Colonic mucosa (tissue), 4 donors: ENCODE measurements around the gene CD55. TPM values are rescaled to one million over a fixed set of nuclear protein-coding genes. Genes with fewer than 3 reads are reported as not detected.

Experiments used
- DNase-seq: peaks from one replicate; pipeline ENCODE4 v3.0.0-alpha.2; 2020
- H3K27ac ChIP-seq: fragments of 200-600 bp; one replicate; pipeline ENCODE4 v1.8.0; 2021
- H3K27me3 ChIP-seq: fragments of 200-600 bp; one replicate; pipeline ENCODE4 v1.8.0; 2021
- H3K36me3 ChIP-seq: fragments of 200-600 bp; one replicate; pipeline ENCODE4 v1.8.0; 2021
- H3K4me1 ChIP-seq: fragments of 200-600 bp; one replicate; pipeline ENCODE4 v1.8.0; 2021; ENCODE audit warnings: mild to moderate bottlenecking
- H3K4me3 ChIP-seq: fragments of 200-600 bp; one replicate; pipeline ENCODE4 v1.8.0; 2021
- H3K9ac ChIP-seq, 2 donors: one replicate each; pipeline ENCODE4 v1.7.0; 2013; ENCODE audit warnings: control low read depth in 2 of 2, low read depth in 2 of 2, low read length in 2 of 2
- H3K9me3 ChIP-seq: fragments of 200-600 bp; one replicate; pipeline ENCODE4 v1.8.0; 2021
- CTCF ChIP-seq: fragments of 200-600 bp; IDR thresholded peaks from one replicate; pipeline ENCODE4 v1.8.0; 2022; ENCODE audit warnings: antibody characterized with exemption, mild to moderate bottlenecking
- intact Hi-C: fragments of 100-400 bp; cut with DNase I; formaldehyde crosslinking; loops from one replicate; pipeline ENCODE4 v1.14.1; 2022
- total RNA-seq, 2 donors: library from RNA; stranded (reverse); fragmentation: NEBNext Ultra II Directional in 1 of 2; extraction: Animal tissue kit (Norgen Biotek cat#: 25700) in 1 of 2; gene quantifications; one replicate each; pipeline ENCODE4 v1.2.1, GENCODE V29; 2021
- donor health status: healthy.
- donor health status: DM: no; HTN: no; CAD: no.
- donor health status: DM: no; HTN: no; CAD: no.

Gene CD55
- total RNA-seq, 2 donors from 2014 or later = 49.4 to 70.7 TPM

GRCh38 chr1:207306023-207306422 is 15.5 kb upstream of the CD55 start:
- DNase-seq = no peak
- H3K9me3 ChIP-seq = no peaks in the 10 kb centered on the region
- no peak overlapping the region for H3K9ac ChIP-seq
- H3K4me3 ChIP-seq = no peak overlapping the region
- H3K27me3 ChIP-seq = no peaks in the 10 kb centered on the region
- TF ChIP-seq CTCF = no peak
- no peak overlapping the region for H3K27ac ChIP-seq
- H3K4me1 ChIP-seq = peaks cover 8% of the 10 kb centered on the region
- H3K36me3 ChIP-seq = no peaks in the 10 kb centered on the region
- intact Hi-C loops = no loop called here

DNA sequence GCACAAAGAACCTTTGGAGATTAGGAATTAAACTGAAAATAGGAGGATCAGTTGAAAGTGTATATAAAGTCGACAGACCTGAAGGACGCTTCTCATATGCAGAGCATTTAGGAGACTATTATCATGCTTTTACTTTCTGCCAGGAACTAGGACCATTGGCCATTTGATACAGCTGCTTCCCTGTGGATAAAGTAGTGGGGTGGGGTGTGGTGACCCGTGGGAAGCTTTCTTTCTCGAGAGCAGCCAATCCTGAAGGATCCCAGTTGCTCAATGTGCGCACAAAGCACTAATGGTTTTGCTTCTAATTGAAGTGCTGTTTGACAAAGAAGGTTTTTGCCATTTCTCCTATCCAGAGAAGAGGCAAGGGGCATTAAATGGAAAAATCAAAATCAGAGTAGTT is 14.9 kb upstream of the CD55 start:
- Histone ChIP-seq H3K27me3 (no peaks in the 10 kb centered on the region), H3K4me3 (no peak overlapping the region), H3K36me3 (no peaks in the 10 kb centered on the region), H3K9ac (no peak overlapping the region), H3K27ac (no peak overlapping the region), H3K4me1 (peaks cover 8% of the 10 kb centered on the region), H3K9me3 (no peaks in the 10 kb centered on the region)
- no peak for TF ChIP-seq CTCF
- intact Hi-C loops = no loop called here
- DNase-seq = no peak

DNA sequence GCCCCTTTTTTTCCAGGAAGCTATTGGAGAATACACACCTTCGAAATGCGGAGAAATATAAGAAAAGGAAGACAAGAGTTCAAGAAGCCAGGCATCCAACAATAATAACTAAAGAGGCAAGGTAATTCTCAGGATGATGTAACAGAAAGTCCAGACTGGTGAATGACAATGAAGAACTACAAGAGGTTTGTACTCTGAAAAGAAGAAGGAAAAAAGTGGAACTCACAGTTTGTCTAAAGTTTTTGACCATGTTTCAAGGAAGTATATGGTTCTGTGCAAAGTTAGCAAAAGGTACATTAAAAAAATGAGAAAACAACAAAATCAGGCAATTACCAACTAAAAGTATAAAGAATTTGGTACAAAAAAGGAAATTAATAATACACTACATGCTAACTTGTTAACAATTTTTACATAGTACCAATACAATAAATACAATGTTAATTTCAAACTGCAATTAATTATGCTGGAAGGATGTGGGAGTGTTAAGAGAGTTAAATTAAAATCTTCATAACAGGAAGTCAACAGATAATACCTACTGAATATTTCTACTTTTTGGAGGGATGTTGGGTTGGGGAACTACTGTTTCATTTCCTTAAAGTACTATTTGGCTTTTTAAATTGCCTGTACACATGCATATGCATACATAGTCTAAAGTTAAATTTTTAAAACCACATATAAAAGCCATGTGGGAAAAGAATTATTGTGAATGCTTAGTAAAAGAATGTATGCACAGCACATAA is 12.9 kb upstream of the CD55 start:
- H3K9me3 ChIP-seq = no peaks in the 10 kb centered on the region
- H3K27ac ChIP-seq = no peak overlapping the region
- intact Hi-C loops = no loop called here
- peaks cover 8% of the 10 kb centered on the region for H3K4me1 ChIP-seq
- H3K36me3 ChIP-seq = no peaks in the 10 kb centered on the region
- no peak overlapping the region for H3K4me3 ChIP-seq
- H3K27me3 ChIP-seq = no peaks in the 10 kb centered on the region
- no peak overlapping the region for H3K9ac ChIP-seq
- DNase-seq = no peak
- TF ChIP-seq CTCF = no peak

DNA sequence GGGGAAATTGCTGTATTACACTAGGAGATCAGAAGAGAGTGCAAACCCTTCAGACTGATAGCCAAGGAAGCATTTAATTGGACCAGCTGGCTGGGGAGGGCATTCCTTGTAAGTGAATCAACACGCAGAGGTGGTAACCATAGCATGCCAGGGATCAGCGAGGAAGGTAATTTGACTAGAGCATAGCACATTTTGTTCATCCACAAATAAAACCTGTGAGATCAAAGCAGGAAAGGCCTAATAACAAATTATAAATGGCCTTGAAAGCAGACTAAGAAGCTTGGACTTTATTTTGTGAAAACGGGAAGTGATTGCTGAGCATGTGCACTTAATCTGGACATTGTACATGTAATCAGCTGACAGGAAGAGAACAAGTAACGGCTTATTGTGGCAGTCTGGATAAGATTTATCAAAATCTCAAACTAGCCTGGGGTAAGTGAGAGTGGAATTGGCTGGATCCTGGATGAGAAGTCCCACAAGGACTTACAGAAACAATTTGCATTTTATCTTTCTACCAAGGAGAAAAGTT is 11.7 kb upstream of the CD55 start:
- H3K9ac ChIP-seq = no peak overlapping the region
- no peaks in the 10 kb centered on the region for H3K9me3 ChIP-seq
- no peak for TF ChIP-seq CTCF
- no peak overlapping the region for H3K4me3 ChIP-seq
- DNase-seq = no peak
- intact Hi-C loops = no loop called here
- H3K27me3 ChIP-seq = no peaks in the 10 kb centered on the region
- H3K4me1 ChIP-seq = peaks cover 8% of the 10 kb centered on the region
- H3K27ac ChIP-seq = peak overlapping the region; percentile 23
- H3K36me3 ChIP-seq = no peaks in the 10 kb centered on the region

DNA sequence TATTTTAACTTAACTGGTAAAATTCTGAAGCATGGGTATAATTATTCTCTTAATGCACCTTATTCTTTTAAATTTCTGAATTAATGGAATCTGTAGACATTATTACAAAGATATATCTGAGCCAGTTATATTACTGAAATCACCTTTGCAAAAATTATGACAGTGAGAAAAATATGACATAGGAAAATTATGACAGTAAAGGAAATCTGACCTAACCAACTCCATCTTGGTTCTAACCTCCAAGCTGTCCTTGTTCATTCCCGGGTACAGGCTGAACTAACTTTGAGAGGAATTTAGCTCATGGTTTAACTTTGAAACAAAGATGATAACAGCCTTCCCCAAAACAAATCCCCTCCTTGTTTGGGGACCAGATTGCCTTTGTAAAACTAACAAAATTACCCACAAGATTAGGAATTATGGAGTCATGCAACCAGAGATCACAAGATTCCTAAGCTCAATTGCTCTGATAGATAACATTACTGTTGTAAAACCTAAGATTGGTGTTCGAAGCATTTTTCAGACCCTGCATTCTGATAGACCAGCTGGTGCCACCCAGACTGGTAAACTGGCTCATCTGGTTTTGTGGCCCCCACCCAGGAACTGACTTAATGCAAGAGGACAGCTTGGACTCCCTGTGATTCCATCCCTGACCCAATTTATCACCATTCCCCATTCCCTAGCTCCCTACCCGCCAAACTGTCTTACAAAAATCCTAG is 9.4 kb upstream of the CD55 start:
- no peak for TF ChIP-seq CTCF
- DNase-seq = no peak
- Histone ChIP-seq H3K36me3 (no peaks in the 10 kb centered on the region), H3K4me1 (peaks cover 10% of the 10 kb centered on the region), H3K27ac (no peak overlapping the region), H3K9me3 (no peaks in the 10 kb centered on the region), H3K9ac (no peak overlapping the region), H3K27me3 (no peaks in the 10 kb centered on the region), H3K4me3 (no peak overlapping the region)
- intact Hi-C loops = no loop called here
